K562 (cell line): ENCODE results near the gene TP63. TPM values are rescaled to one million over a fixed set of nuclear protein-coding genes. Genes with fewer than 3 reads are reported as not detected.

ENCODE experiments used
- ATAC-seq: fragments of 200-7000 bp; cut with Tn5 transposase; 3 replicates; pipeline ENCODE4 v1.9.1; 2020; ENCODE audit warnings: moderate library complexity
- BruUV-seq: library from RNA; stranded (reverse); fragments of 400-500 nt; replicated peaks from 2 replicates; lab custom pipeline; 2021; lab: Mats Ljungman, UMichigan
- CTCF ChIA-PET: fragments of 300-600 bp; formaldehyde crosslinking; extraction: SDS; loops from one replicate; lab custom pipeline; 2021; ENCODE audit warnings: low intra/inter-chr PET ratio; lab: Yijun Ruan, JAX
- POLR2A ChIA-PET: fragments of 300-600, 350-650 bp; sonication (Branson Sonifier 250); formaldehyde crosslinking; extraction: SDS; loops from one replicate; lab custom pipeline; 2021; ENCODE audit warnings: antibody characterized with exemption, inconsistent platforms; lab: Yijun Ruan, JAX
- DNase-seq, 4 experiments: peaks; one replicate each; pipeline versions ENCODE4 v3.0.0 to v3.0.0-alpha.2; 2011 to 2018; ENCODE audit warnings: low spot score in 3 of 4, mixed read lengths in 3 of 4; ENCODE audit errors: extremely low read depth in 1 of 4
- FAIRE-seq: peaks from 2 replicates; lab custom pipeline; 2011; peaks lifted over from hg19 to GRCh38; lab: Jason Lieb, UNC
- H2AFZ ChIP-seq: 2 replicates; pipeline ENCODE4 v1.6.0; 2011; ENCODE audit warnings: low read depth, low read length, control low read depth, inconsistent platforms
- H3K27ac ChIP-seq: fragments of 200-600 bp; 3 replicates; pipeline ENCODE4 v1.8.0; 2011; ENCODE audit warnings: low read depth, mild to moderate bottlenecking, control low read depth, inconsistent platforms, low read length, moderate library complexity, mixed read lengths; ENCODE audit errors: extremely low read depth
- H3K27me3 ChIP-seq, 2 experiments: fragments of 300-600 bp in 1 of 2; 2 replicates in 1 of 2; 3 replicates in 1 of 2; pipeline versions ENCODE4 v1.6.0 to v1.8.0; 2011; ENCODE audit warnings: inconsistent platforms in 2 of 2, low read length in 2 of 2, mild to moderate bottlenecking in 1 of 2, mixed read lengths in 1 of 2, moderate library complexity in 1 of 2; ENCODE audit not compliant: control insufficient read depth in 2 of 2, insufficient read depth in 2 of 2
- H3K36me3 ChIP-seq: fragments of 300-600 bp; 3 replicates; pipeline ENCODE4 v1.8.0; 2011; ENCODE audit warnings: mild to moderate bottlenecking, low read length, inconsistent platforms; ENCODE audit not compliant: control insufficient read depth, insufficient read depth
- H3K4me1 ChIP-seq, 2 experiments: fragments of 200-600 bp in 1 of 2; replicated peaks in 1 of 2; 2 replicates in 1 of 2; 3 replicates in 1 of 2; pipeline versions ENCODE4 v1.5.1 to v1.8.0; 2011; ENCODE audit warnings: inconsistent platforms in 2 of 2, low read length in 2 of 2, mild to moderate bottlenecking in 1 of 2, mixed read lengths in 1 of 2, moderate library complexity in 1 of 2; ENCODE audit not compliant: control insufficient read depth in 2 of 2, insufficient read depth in 2 of 2
- H3K4me2 ChIP-seq: 2 replicates; pipeline ENCODE4 v1.6.1; 2011; ENCODE audit warnings: low read length, control low read depth, inconsistent platforms, mixed read lengths; ENCODE audit not compliant: insufficient read depth
- H3K4me3 ChIP-seq: fragments of 200-600 bp; sonication (generic), shearing (Covaris generic); 2 replicates; pipeline ENCODE4 v1.5.1; 2016; ENCODE audit warnings: control low read depth, inconsistent platforms
- H3K79me2 ChIP-seq: fragments of 200-600 bp; 3 replicates; pipeline ENCODE4 v1.8.0; 2011; ENCODE audit warnings: low read length, inconsistent platforms; ENCODE audit not compliant: control insufficient read depth, insufficient read depth
- H3K9ac ChIP-seq, 2 experiments: 2 replicates each; pipeline versions ENCODE4 v1.6.0 to v1.6.1; 2011; ENCODE audit warnings: low read depth in 2 of 2, low read length in 2 of 2, control low read depth in 1 of 2, inconsistent platforms in 1 of 2, mild to moderate bottlenecking in 1 of 2, mixed read lengths in 1 of 2; ENCODE audit not compliant: insufficient read depth in 1 of 2
- H3K9me1 ChIP-seq: one replicate; pipeline ENCODE4 v1.6.0; 2011; ENCODE audit warnings: inconsistent platforms, mild to moderate bottlenecking, low read length, moderate library complexity; ENCODE audit not compliant: control insufficient read depth, insufficient read depth
- H3K9me3 ChIP-seq: replicated peaks from 2 replicates; pipeline ENCODE4 v1.5.1; 2011; ENCODE audit warnings: low read depth, low read length, inconsistent platforms; ENCODE audit not compliant: control insufficient read depth, insufficient read depth
- H4K20me1 ChIP-seq: replicated peaks from 2 replicates; pipeline ENCODE4 v1.6.1; 2011; ENCODE audit warnings: low read length, inconsistent platforms, mixed read lengths; ENCODE audit not compliant: control insufficient read depth, insufficient read depth
- GTF2A2 ChIP-seq: IDR thresholded peaks from 2 replicates; pipeline ENCODE4 v1.6.1; 2016; ENCODE audit warnings: mild to moderate bottlenecking, missing genetic modification characterization, missing compliant biosample characterization
- MCM2 ChIP-seq: fragments of 450-650 bp; IDR thresholded peaks from 2 replicates; pipeline ENCODE4 v1.6.1; 2017; ENCODE audit warnings: low read depth, mild to moderate bottlenecking
- OTX1 ChIP-seq: fragments of 450-650 bp; formaldehyde crosslinking; IDR thresholded peaks from 2 replicates; pipeline ENCODE4 v1.4.0; 2022; ENCODE audit warnings: mild to moderate bottlenecking
- POU5F1 ChIP-seq: fragments of 150-350 bp; IDR thresholded peaks from 2 replicates; pipeline ENCODE4 v1.6.1; 2014; ENCODE audit warnings: borderline replicate concordance, low read length, low read depth, mild to moderate bottlenecking; ENCODE audit not compliant: partially characterized antibody
- SMAD3 ChIP-seq: fragments of 450-650 bp; formaldehyde crosslinking; conservative IDR thresholded peaks from 2 replicates; pipeline ENCODE4 v1.4.0; 2020; ENCODE audit warnings: mild to moderate bottlenecking
- TEAD1 ChIP-seq, 2 experiments: fragments of 450-650 bp in 1 of 2; sonication (generic) in 1 of 2; formaldehyde crosslinking; IDR thresholded peaks; 2 replicates each; pipeline versions ENCODE4 v1.4.0 to v1.8.0; 2020 to 2022; ENCODE audit warnings: mild to moderate bottlenecking in 2 of 2, missing genetic modification reagents in 1 of 2
- ZFP30 ChIP-seq: fragments of 250-450 bp; sonication (Bioruptor Pico); IDR thresholded peaks from 2 replicates; pipeline ENCODE4 v1.8.0; 2022; ENCODE audit warnings: moderate library complexity, mild to moderate bottlenecking, inconsistent platforms, borderline replicate concordance
- ZNF311 ChIP-seq: fragments of 250-450 bp; sonication (Bioruptor Pico); IDR thresholded peaks from 2 replicates; pipeline ENCODE4 v1.4.0; 2020; ENCODE audit warnings: mild to moderate bottlenecking, moderate library complexity
- ZNF316 ChIP-seq: fragments of 450-650 bp; IDR thresholded peaks from 2 replicates; pipeline ENCODE4 v1.6.1; 2016
- WGBS: fragments of 100-300 bp; shearing (Covaris generic); methylation state at CpG from one replicate; pipeline ENCODE4 v1.1.6; 2016; ENCODE audit warnings: low coverage, mixed read lengths; ENCODE audit not compliant: insufficient coverage; ENCODE audit errors: missing lambda C conversion rate; 5-methylcytosine and 5-hydroxymethylcytosine counted together
- in situ Hi-C: fragments of 300-500 bp; cut with MboI; formaldehyde crosslinking; loops from 4 replicates; pipeline ENCODE4 v1.15.0; 2018; ENCODE audit warnings: inconsistent platforms, mixed read lengths
- intact Hi-C: fragments of 100-400 bp; cut with micrococcal nuclease; formaldehyde crosslinking; loops from 2 replicates; pipeline ENCODE4 v1.14.2; 2022
- polyA plus RNA-seq, 8 experiments: library from polyadenylated mRNA; depleted of rRNA in 4 of 8; stranded (reverse) in 5 of 8; unstranded in 3 of 8; fragments of >200 nt; fragmentation: Nextera tagmentation in 2 of 8; fragmentation: Illumina TruSeq in 1 of 8; extraction: Ambion mirVana in 2 of 8; extraction: Trizol in 1 of 8; gene quantifications; 2 replicates each; pipeline versions ENCODE4 v1.2.1 to v1.2.3, GENCODE V29; 2011 to 2014; ENCODE audit warnings: inconsistent platforms in 1 of 8, missing spikeins in 1 of 8
- total RNA-seq, 7 experiments: library from RNA; depleted of rRNA in 6 of 7; stranded (reverse); fragments of >200 nt in 6 of 7; fragmentation: Illumina TruSeq in 2 of 7; extraction: Trizol in 2 of 7; gene quantifications; 2 replicates each; pipeline versions ENCODE4 v1.2.1 to v1.2.3, GENCODE V29; 2011 to 2021; ENCODE audit warnings: low replicate concordance in 1 of 7
- TF ChIP-seq, protein P1 (sequence below), 3 experiments: fragments of 200-800 bp in 1 of 3; sonication (Bioruptor generic) in 1 of 3; sonication (generic) in 1 of 3; formaldehyde crosslinking in 1 of 3; IDR thresholded peaks; 2 replicates each; pipeline versions ENCODE4 v1.6.1 to v1.8.0; 2016 to 2022; ENCODE audit warnings: mild to moderate bottlenecking in 2 of 3, missing compliant biosample characterization in 2 of 3, missing genetic modification characterization in 2 of 3, missing genetic modification reagents in 1 of 3
- TF ChIP-seq, protein P2 (sequence below): fragments of 450-650 bp; IDR thresholded peaks from 2 replicates; pipeline ENCODE4 v1.6.1; 2016; ENCODE audit warnings: missing biosample characterization, missing genetic modification characterization
- TF ChIP-seq, protein P3 (sequence below): fragments of 450-650 bp; IDR thresholded peaks from 2 replicates; pipeline ENCODE4 v1.6.1; 2017; ENCODE audit warnings: antibody characterized with exemption

The TP63 gene
- total and polyA plus RNA-seq, 9 of the 15 experiments (the other 6 are each of a cell fraction or from before 2014, with no cell fraction given): 0.32 to 1.4 (median 0.50) TPM

DNA sequence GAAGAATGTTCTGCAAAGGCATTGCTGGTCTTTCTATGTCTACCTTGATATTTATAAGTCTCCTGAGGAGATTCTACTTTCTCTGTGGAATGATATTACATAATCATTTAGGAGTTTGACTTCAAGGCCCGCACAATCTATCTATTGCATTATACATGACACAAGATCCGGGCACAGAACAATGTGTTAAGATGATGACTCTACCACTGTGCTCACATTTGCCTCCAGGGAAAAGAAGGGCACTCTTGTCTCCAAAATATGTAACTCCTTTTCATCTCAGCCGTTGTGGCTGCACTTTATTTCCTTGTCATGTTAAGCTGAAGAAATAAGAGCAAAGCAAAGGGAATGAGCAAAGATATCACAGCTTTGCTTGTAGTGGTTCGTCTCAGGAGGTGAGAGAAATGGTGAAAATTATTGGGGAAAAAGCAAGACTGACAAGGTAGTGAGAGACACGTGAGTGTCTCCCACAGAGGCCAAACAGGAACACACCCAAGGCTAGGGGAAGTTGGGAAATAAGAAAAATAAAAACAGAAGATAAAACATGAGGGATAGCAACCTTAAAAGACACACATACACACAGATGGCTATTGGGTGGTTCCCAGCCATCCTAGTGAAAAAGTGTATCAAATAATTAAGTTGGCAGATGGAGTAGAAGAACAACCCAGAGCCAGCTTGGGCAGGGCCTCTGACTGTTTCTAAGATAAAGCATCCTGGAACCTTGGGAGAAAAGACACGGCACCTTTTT is 305.2 kb downstream of the TP63 start:
- Histone ChIP-seq H3K36me3 (no peaks in the 10 kb centered on the region), H3K79me2 (no peaks in the 10 kb centered on the region), H3K4me2 (no peak overlapping the region), H3K27ac (no peak overlapping the region), H3K9ac (no peak overlapping the region), H3K9me1 (no peaks in the 10 kb centered on the region), H4K20me1 (no peaks in the 10 kb centered on the region), H3K27me3 (no peaks in the 10 kb centered on the region), H2AFZ (no peak overlapping the region), H3K4me3 (no peak overlapping the region), H3K9me3 (no peaks in the 10 kb centered on the region), H3K4me1 (no peaks in the 10 kb centered on the region)
- DNase-seq (no peak), FAIRE-seq (no peak), ATAC-seq (no peak)
- in situ Hi-C loops: no loop called here
- TF ChIP-seq TEAD1 (CRISPR knock-in tag; IDR thresholded peaks at IDR 0.05) (no peak), OTX1 (CRISPR knock-in tag) (no peak), ZFP30 (CRISPR knock-in tag) (no peak), ZNF316 (no peak), POU5F1 (no peak), MCM2 (no peak), ZNF311 (no peak), GTF2A2 (tag) (no peak), SMAD3 (CRISPR knock-in tag) (no peak)
- TF ChIP-seq, protein P1, sequence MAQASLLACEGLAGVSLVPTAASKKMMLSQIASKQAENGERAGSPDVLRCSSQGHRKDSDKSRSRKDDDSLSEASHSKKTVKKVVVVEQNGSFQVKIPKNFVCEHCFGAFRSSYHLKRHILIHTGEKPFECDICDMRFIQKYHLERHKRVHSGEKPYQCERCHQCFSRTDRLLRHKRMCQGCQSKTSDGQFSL (CRISPR knock-in tag; IDR thresholded peaks at IDR 0.05): no peak
- TF ChIP-seq, protein P1 (tag; IDR thresholded peaks at IDR 0.05): no peak
- TF ChIP-seq, protein P2, sequence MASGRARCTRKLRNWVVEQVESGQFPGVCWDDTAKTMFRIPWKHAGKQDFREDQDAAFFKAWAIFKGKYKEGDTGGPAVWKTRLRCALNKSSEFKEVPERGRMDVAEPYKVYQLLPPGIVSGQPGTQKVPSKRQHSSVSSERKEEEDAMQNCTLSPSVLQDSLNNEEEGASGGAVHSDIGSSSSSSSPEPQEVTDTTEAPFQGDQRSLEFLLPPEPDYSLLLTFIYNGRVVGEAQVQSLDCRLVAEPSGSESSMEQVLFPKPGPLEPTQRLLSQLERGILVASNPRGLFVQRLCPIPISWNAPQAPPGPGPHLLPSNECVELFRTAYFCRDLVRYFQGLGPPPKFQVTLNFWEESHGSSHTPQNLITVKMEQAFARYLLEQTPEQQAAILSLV: no peak
- TF ChIP-seq, protein P3, sequence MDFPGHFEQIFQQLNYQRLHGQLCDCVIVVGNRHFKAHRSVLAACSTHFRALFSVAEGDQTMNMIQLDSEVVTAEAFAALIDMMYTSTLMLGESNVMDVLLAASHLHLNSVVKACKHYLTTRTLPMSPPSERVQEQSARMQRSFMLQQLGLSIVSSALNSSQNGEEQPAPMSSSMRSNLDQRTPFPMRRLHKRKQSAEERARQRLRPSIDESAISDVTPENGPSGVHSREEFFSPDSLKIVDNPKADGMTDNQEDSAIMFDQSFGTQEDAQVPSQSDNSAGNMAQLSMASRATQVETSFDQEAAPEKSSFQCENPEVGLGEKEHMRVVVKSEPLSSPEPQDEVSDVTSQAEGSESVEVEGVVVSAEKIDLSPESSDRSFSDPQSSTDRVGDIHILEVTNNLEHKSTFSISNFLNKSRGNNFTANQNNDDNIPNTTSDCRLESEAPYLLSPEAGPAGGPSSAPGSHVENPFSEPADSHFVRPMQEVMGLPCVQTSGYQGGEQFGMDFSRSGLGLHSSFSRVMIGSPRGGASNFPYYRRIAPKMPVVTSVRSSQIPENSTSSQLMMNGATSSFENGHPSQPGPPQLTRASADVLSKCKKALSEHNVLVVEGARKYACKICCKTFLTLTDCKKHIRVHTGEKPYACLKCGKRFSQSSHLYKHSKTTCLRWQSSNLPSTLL: no peak
- intact Hi-C loops: no loop called here
- WGBS: 1% methylated on average over 6 of the region's 6 CpGs
- BruUV-seq: no TSS peak
- ChIA-PET POLR2A (no interaction called here), CTCF (no interaction called here)
